LoVo (cell line): ENCODE measurements around the gene GALNT13.

Experiments
- DNase-seq: peaks from one replicate; pipeline ENCODE4 v3.0.0-alpha.2; 2016; ENCODE audit warnings: low spot score

The GALNT13 gene

GRCh38 chr2:154306266-154306970 is 434.7 kb downstream of the GALNT13 start:
- no peak for DNase-seq

DNA sequence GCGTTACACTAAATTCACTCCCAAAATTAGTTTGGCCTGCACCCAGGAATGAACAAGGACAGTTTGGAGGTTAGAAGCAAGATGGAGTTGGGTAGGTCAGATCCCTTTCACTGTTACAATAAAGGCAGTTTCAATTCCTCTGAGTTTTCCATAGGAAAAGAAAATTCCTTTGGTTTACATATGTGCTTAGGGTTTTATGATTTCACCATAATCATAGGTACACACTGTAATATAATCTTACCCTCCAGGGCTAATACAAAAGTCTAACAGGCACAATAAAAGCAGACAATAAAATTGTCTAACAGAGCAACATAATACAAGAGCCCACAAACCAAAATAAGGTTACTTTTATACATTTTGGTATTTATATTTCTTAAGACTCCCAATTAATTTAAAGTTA is 435.3 kb downstream of the GALNT13 start:
- DNase-seq: no peak

DNA sequence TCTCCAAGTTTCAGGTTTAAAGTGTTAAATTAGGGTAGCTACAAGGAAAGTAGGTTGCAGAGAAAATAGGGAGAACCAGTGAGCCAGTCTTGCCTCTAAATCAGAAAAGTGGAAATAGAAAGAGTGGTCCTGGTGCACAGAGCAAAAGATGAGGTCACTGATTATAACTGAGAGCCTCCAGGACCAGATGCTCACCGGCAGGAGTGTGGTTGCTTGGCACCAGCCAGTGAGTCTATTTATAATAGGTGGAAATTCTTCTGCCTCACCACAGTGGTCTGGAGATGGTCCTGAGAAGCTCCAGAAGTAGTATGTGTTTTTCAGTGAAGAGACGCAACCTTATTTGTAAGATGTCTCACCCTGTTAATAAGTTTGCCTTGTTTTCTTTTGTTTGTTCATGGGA is 452.9 kb downstream of the GALNT13 start:
- DNase-seq: no peak

GRCh38 chr2:154329510-154329909 is 457.8 kb downstream of the GALNT13 start:
- no peak for DNase-seq

- DNase-seq: no peak
These were observed 460.1 kb downstream of the GALNT13 start for GRCh38 chr2:154331784-154332183.

GRCh38 chr2:154336201-154336600 is 464.5 kb downstream of the GALNT13 start:
- DNase-seq: no peak

DNA sequence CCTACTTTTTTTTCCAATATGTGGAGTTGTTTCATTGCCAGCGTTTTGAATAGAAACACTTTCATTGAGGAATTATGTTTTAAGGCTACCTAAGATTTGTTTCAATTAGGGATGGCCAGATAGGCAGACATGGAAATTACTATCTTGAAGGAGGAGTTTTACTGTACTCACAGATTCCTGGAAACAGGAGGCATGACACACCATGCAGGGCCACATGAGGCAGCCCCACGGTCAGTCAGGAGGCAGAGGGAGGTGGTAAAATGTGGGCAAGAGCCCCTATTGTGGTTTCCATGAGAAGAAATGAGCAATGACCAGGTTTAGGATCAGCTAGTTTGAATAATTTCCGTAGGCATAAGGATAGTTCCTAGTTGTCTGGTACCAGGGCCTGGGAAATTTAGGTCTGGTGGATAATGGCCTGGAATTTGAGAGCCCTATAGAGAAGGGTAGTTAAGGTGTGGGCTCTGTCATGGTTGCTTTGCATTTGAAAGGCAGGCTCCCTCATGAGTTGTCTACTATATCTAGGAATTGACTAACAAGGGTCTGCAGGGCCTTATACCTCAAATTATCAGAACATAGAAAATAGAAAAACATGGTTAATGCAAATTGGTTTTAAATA is 466.7 kb downstream of the GALNT13 start:
- no peak for DNase-seq

- DNase-seq: no peak
These were observed 471.6 kb downstream of the GALNT13 start for GRCh38 chr2:154343282-154343681.

DNA sequence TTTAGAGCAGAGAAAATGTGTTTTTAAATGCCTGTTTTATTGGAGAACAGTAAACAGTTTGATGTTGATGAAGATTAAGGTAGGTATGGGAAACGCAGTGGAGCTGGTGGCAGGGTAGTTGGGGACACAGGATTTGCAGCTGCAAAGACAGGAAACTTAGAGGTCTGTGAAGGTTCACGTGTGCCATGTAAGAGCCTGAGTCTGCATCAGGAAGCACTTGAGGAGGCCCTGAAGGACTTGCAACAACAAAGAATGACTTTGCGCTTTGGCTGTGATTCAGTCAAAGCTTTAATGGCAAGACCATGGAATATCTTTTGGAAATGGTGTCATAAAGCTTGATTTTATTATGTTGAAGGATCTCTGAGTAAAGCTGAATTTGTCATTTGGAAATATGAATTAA is 479.2 kb downstream of the GALNT13 start:
- DNase-seq: no peak

DNA sequence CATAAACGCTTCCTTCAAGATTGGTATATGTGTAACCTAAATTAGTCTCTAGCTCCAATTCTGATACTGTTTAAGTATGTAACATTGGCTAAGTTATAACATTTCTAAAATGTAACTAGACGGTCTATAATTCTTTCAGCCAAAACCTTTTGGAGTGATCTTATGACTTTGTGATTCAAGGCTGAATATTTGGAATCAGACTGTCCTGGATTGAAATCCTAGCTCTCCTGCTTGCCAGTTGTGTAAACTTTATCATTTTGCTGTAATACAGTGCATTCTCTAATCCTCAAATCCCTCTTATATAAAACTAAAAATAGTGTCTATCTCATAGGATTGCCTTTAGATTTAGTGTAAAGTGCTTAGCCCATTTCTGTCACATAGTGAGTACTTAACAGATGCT is 489.6 kb downstream of the GALNT13 start:
- DNase-seq: no peak

DNA sequence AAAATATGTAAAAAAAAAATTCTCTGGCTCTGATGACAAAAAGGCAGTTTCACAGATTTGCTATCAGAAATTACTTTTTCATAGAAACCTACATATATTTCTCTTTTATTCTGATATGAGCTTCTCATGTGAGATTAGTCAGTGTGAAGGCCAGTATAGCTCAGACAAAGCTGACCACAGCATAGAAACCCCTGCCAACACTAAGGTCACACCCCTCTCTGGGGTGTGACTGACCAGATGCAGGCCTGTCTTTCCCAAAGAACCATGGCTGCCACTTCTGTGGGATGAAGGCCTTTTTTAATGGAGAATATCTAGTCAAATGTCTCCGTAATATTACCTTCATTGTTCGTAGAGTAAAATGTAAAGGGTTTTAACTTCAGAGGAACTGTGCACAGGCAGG is 496.4 kb downstream of the GALNT13 start:
- no peak for DNase-seq

- DNase-seq: no peak
These were observed 499.2 kb downstream of the GALNT13 start for GRCh38 chr2:154370873-154371272.

- DNase-seq: no peak
These were observed 502.7 kb downstream of the GALNT13 start for GRCh38 chr2:154374416-154374815.

DNA sequence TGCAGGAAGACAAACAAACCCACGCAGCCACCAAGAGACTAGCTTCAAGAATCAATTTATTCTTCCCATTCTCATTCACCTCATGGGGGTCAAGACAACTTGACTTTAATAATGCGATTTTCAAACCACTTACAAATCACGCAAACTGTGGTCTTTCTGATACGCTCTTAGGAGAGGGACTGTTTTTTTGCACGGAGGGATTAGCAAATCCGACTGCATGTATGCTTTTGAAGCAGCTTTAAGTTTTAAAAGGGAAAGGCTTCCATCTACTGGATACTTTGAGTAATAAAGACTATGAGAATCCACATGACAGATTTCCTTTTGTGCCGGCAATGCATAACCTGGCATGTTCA is 503.8 kb downstream of the GALNT13 start:
- DNase-seq: peak; percentile 20

- no peak for DNase-seq
These were observed 510.4 kb downstream of the GALNT13 start for GRCh38 chr2:154381931-154382794.

DNA sequence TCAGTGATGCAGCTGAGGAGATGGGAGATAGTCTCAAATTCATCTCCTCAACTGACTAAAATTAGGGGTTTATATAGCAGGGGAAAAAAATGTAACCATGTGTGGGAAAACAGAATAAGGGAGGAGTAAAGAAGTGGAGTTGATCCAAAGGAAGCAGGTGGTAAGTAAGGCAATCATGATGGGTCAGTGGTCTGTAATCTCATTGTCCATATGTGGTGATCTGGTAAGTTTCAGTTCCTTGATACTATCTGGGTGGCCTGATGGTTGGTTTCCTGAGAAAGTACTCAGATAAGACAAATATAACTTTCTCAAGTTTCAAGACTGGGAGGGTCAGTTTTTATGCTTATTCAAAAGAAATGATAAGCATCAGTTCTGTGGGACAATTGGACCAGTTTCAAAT is 514.5 kb downstream of the GALNT13 start:
- no peak for DNase-seq

GRCh38 chr2:154391051-154391450 is 519.3 kb downstream of the GALNT13 start:
- no peak for DNase-seq

- no peak for DNase-seq
These were observed 520.5 kb downstream of the GALNT13 start for GRCh38 chr2:154392256-154392655.

DNA sequence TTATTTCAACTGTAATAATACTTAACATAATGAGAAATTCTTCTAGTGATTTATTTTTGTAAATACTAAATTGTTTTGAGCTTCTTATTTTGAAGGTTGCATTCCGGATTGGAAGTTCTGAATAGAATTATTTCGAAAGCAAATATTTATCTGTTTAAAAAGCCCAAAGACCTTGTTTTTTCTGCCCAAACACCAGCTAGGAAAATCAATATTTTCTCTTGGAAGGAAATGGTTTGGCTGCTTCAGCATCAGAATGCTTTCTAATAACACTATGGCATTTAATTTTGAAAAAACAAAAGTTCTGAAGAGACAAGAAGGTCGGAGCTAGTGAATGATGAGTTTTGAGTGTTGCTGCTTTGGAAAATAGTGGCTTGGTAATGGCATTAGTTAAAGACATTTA is 522.9 kb downstream of the GALNT13 start:
- DNase-seq: no peak

DNA sequence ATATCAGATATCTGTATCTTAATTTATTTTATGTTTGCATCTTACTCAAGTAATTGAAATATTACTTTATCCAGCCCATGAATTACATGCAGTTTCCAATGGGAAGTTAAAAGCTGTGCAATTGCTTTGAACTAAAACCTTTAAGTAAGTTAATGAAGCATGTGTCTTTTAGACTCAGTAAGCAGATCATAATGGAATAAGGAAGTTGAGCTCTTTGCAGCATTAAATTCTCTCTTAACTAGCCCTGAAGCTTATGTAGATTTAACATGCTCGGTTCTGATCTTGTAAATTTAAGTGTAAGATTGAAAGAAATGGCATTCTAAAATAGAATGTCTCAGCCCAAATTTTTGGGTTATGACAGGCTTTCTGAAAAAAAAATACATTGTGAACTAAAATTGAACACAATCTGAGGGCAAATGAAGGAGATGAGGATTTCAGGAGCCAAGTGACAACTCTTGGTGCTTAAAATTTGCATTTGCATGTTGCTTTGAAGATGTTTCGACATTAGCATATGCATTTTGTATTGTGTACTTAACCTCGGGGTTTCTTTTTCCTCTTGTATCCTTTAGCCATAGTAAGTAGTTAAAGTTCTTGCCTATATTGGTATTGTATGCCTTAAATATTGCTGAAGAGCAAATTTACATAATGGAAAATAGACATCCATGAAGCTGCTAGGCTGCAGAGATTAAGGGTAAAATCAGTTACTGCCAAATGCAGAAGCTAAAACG is 529.0 kb downstream of the GALNT13 start:
- no peak for DNase-seq

DNA sequence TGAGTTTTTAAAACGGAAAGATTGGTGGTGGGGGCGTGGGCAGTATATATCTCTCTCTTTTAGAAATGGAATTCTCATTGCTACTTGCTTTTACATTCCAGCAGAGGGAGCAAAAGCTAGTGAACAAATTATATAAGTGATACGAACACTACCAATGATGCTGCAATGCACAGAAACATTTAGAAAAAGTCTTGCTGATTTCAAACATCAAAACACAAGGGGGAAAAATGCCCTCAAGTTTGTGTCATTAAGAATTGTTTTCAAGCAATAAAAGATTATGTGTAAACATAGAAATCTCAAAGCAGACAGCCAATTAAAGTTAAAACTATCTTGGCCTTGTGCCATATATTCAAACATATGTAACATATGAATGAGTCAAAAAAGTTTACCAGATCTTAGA is 530.5 kb downstream of the GALNT13 start:
- peak; percentile 25 for DNase-seq

DNA sequence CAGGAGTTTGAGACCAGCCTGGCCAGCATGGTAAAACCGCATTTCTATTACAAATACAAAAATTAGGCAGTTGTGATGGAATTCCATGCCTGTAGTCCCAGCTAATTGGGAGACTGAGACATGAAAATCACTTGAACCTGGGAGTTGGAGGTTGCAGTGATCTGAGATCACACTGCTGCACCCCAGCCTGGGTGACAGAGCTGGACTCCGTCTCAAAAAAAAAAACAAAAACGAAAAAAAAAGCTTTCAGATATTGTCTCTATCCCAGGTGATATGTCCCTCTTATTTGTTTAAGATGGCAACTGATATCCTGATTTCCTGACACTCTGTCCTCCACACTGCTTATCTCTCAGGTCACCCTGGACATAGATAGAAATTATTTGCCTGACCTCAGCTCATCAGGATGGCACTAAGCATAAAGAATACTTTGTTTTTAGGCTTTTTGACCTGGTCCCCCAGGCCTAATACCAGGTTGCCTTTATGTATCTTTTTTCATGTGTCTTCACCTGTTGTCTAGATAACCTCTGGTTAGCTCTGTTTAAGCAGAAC is 531.6 kb downstream of the GALNT13 start:
- no peak for DNase-seq
